WTC11 (cell line): ENCODE results near the gene ARPC5. TPM values are rescaled to one million over a fixed set of nuclear protein-coding genes. Genes with fewer than 3 reads are reported as not detected.

ENCODE experiments used
- ATAC-seq: fragments of 200-7000 bp; cut with Tn5 transposase; 2 replicates; pipeline ENCODE4 v1.10.0; 2021; ENCODE audit warnings: mild to moderate bottlenecking, moderate library complexity
- CTCF ChIA-PET: fragments of 300-600 bp; sonication (Branson Sonifier 250); formaldehyde crosslinking; loops from one replicate; lab custom pipeline; 2021; ENCODE audit warnings: antibody characterized with exemption; lab: Charles Lee
- POLR2A ChIA-PET: fragments of 350-600 bp; sonication (Branson Sonifier 250); formaldehyde crosslinking; loops from one replicate; lab custom pipeline; 2021; ENCODE audit warnings: antibody characterized with exemption; lab: Charles Lee
- DNase-seq: peaks from one replicate; pipeline ENCODE4 v3.0.0; 2021; ENCODE audit warnings: low spot score
- H3K27ac Mint-ChIP-seq: 2 replicates; pipeline ENCODE4 v1.8.0; 2021; ENCODE audit warnings: mixed read lengths
- H3K27me3 Mint-ChIP-seq: 2 replicates; pipeline ENCODE4 v1.8.0; 2021; ENCODE audit warnings: low read depth, mild to moderate bottlenecking, moderate library complexity, mixed read lengths
- H3K36me3 Mint-ChIP-seq: 2 replicates; pipeline ENCODE4 v1.8.0; 2021; ENCODE audit warnings: mixed read lengths
- H3K4me1 Mint-ChIP-seq: 2 replicates; pipeline ENCODE4 v1.8.0; 2022; ENCODE audit warnings: mixed read lengths
- H3K4me3 Mint-ChIP-seq: 2 replicates; pipeline ENCODE4 v1.8.0; 2021; ENCODE audit warnings: mild to moderate bottlenecking, moderate library complexity, mixed read lengths
- H3K9me3 Mint-ChIP-seq: 2 replicates; pipeline ENCODE4 v1.8.0; 2021; ENCODE audit warnings: mixed read lengths
- ATF1 ChIP-seq: sonication (generic); formaldehyde crosslinking; IDR thresholded peaks from 2 replicates; pipeline ENCODE4 v1.8.1; 2023; ENCODE audit warnings: mild to moderate bottlenecking, moderate library complexity, missing genetic modification reagents
- GABPB1 ChIP-seq: sonication (generic); formaldehyde crosslinking; IDR thresholded peaks from 2 replicates; pipeline ENCODE4 v1.8.1; 2023; ENCODE audit warnings: mild to moderate bottlenecking, missing genetic modification reagents
- GTF2I ChIP-seq: fragments of 250-450 bp; sonication (Bioruptor Pico); conservative IDR thresholded peaks from 2 replicates; pipeline ENCODE4 v1.4.0; 2021; ENCODE audit warnings: mild to moderate bottlenecking
- JUN ChIP-seq: sonication (generic); formaldehyde crosslinking; IDR thresholded peaks from 2 replicates; pipeline ENCODE4 v1.8.0; 2023; ENCODE audit warnings: mild to moderate bottlenecking, missing genetic modification reagents
- MLX ChIP-seq: sonication (generic); formaldehyde crosslinking; IDR thresholded peaks from 2 replicates; pipeline ENCODE4 v1.8.1; 2023; ENCODE audit warnings: mild to moderate bottlenecking, missing genetic modification reagents, moderate library complexity
- RELA ChIP-seq: sonication (generic); formaldehyde crosslinking; IDR thresholded peaks from 2 replicates; pipeline ENCODE4 v1.8.1; 2022; ENCODE audit warnings: missing genetic modification reagents, mild to moderate bottlenecking, borderline replicate concordance
- SMAD3 ChIP-seq: sonication (generic); formaldehyde crosslinking; IDR thresholded peaks from 2 replicates; pipeline ENCODE4 v1.8.0; 2022; ENCODE audit warnings: missing genetic modification reagents, mild to moderate bottlenecking, borderline replicate concordance
- TP53 ChIP-seq: sonication (generic); formaldehyde crosslinking; IDR thresholded peaks from 2 replicates; pipeline ENCODE4 v1.8.1; 2023; ENCODE audit warnings: mild to moderate bottlenecking, missing genetic modification reagents
- ZBTB43 ChIP-seq: sonication (generic); formaldehyde crosslinking; IDR thresholded peaks from 2 replicates; pipeline ENCODE4 v1.8.1; 2023; ENCODE audit warnings: mild to moderate bottlenecking, missing genetic modification reagents
- ZNF317 ChIP-seq: sonication (generic); formaldehyde crosslinking; IDR thresholded peaks from 2 replicates; pipeline ENCODE4 v1.8.1; 2023; ENCODE audit warnings: low read depth, mild to moderate bottlenecking, moderate library complexity, missing genetic modification reagents, borderline replicate concordance
- ZNF532 ChIP-seq: fragments of 250-450 bp; sonication (Bioruptor Pico); IDR thresholded peaks from 2 replicates; pipeline ENCODE4 v1.9.0; 2021; ENCODE audit warnings: mild to moderate bottlenecking, borderline replicate concordance
- total RNA-seq: library from RNA; stranded (reverse); gene quantifications from 3 replicates; pipeline ENCODE4 v1.2.3, GENCODE V29; 2021

The ARPC5 gene
- total RNA-seq, 1 experiment from 2014 or later, result 51.7 TPM

GRCh38 chr1:183611021-183611420, 24.6 kb downstream of the ARPC5 start:
- TF ChIP-seq GTF2I (CRISPR knock-in tag) (no peak), RELA (no peak), GABPB1 (CRISPR knock-in tag) (no peak), ZNF532 (CRISPR knock-in tag) (no peak), TP53 (no peak), ZBTB43 (CRISPR knock-in tag) (no peak), ZNF317 (CRISPR knock-in tag) (no peak)
- DNase-seq (no peak), ATAC-seq (no peak)
- H3K36me3 Mint-ChIP-seq, result peaks cover 3% of the 10 kb centered on the region; the same call in 1 of the 2 replicates
- H3K4me1 Mint-ChIP-seq, result peaks cover 7% of the 10 kb centered on the region
- H3K9me3 Mint-ChIP-seq, result peaks cover 13% of the 10 kb centered on the region
- no peak overlapping the region for H3K27ac Mint-ChIP-seq
- H3K27me3 Mint-ChIP-seq, result 0 out of 2 replicates have a peak, but pooled peaks cover 3% of the 10 kb centered on the region
- ChIA-PET POLR2A (no interaction called here), CTCF (no interaction called here)
- no peak overlapping the region for H3K4me3 Mint-ChIP-seq

GRCh38 chr1:183609759-183610452, 25.7 kb downstream of the ARPC5 start:
- Mint-ChIP-seq H3K4me3 (no peak overlapping the region), H3K27ac (no peak overlapping the region), H3K27me3 (0 out of 2 replicates have a peak, but pooled peaks cover 3% of the 10 kb centered on the region), H3K36me3 (peaks cover 3% of the 10 kb centered on the region; the same call in 1 of the 2 replicates), H3K9me3 (peaks cover 13% of the 10 kb centered on the region), H3K4me1 (peaks cover 2% of the 10 kb centered on the region)
- DNase-seq (no peak), ATAC-seq (no peak)
- TF ChIP-seq RELA, result no peak
- ChIA-PET POLR2A (interaction anchor here (0.5 kb wide), 1 partner anchor 727 kb away, joined by 4 read pairs; no protein-coding TSS in a partner anchor), CTCF (interaction anchor here (0.5 to 1.7 kb wide), 7 partner anchors 9 to 306 kb away, joined by 3 to 7 read pairs (median 3); no protein-coding TSS in a partner anchor)

- H3K27me3 Mint-ChIP-seq, result 0 out of 2 replicates have a peak, but pooled peaks cover 3% of the 10 kb centered on the region
- H3K27ac Mint-ChIP-seq, result no peak overlapping the region
- no peak for TF ChIP-seq JUN (CRISPR knock-in tag)
- no peak for TF ChIP-seq SMAD3 (CRISPR knock-in tag)
- TF ChIP-seq MLX, result no peak
- no peak for TF ChIP-seq ATF1 (CRISPR knock-in tag)
- H3K4me3 Mint-ChIP-seq, result no peak overlapping the region
- ChIA-PET CTCF (interaction anchor here (0.5 to 1.7 kb wide), 7 partner anchors 9 to 307 kb away, joined by 3 to 7 read pairs (median 3); no protein-coding TSS in a partner anchor), POLR2A (interaction anchor here (0.5 kb wide), 1 partner anchor 727 kb away, joined by 4 read pairs; no protein-coding TSS in a partner anchor)
- DNase-seq (no peak), ATAC-seq (peak; percentile 56; the same call in 1 of the 2 replicates)
- peaks cover 13% of the 10 kb centered on the region for H3K9me3 Mint-ChIP-seq
- H3K36me3 Mint-ChIP-seq, result peaks cover 3% of the 10 kb centered on the region; the same call in 1 of the 2 replicates
- H3K4me1 Mint-ChIP-seq, result no peaks in the 10 kb centered on the region
Measured at GRCh38 chr1:183609313-183609712, 26.3 kb downstream of the ARPC5 start.
